H1 (cell line): ENCODE results near the gene PXDC1. TPM values are rescaled to one million over a fixed set of nuclear protein-coding genes. Genes with fewer than 3 reads are reported as not detected.

Experiments
- CTCF ChIA-PET: fragments of 300-600 bp; sonication (Branson Sonifier 250); formaldehyde crosslinking; loops from one replicate; lab custom pipeline; 2021; ENCODE audit not compliant: partially characterized antibody; lab: Charles Lee
- POLR2A ChIA-PET: fragments of 300-600 bp; sonication (Branson Sonifier 250); formaldehyde crosslinking; loops from one replicate; lab custom pipeline; 2021; ENCODE audit warnings: inconsistent platforms; ENCODE audit not compliant: partially characterized antibody; lab: Charles Lee
- DNase-seq, 2 experiments: peaks; one replicate each; pipeline versions ENCODE4 v3.0.0 to v3.0.0-alpha.2; 2010 to 2022; ENCODE audit warnings: low spot score in 2 of 2, low read depth in 1 of 2, mixed read lengths in 1 of 2
- FAIRE-seq: peaks from 2 replicates; lab custom pipeline; 2011; peaks lifted over from hg19 to GRCh38; lab: Jason Lieb, UNC
- H2AFZ ChIP-seq: 2 replicates; pipeline ENCODE4 v1.8.1; 2012; ENCODE audit warnings: low read length, inconsistent platforms
- H2AK5ac ChIP-seq: 2 replicates; pipeline ENCODE4 v1.6.1; 2013; ENCODE audit warnings: low read depth, low read length
- H2BK120ac ChIP-seq: replicated peaks from 2 replicates; pipeline ENCODE3; 2013; ENCODE audit warnings: low read depth, low read length, inconsistent platforms
- H2BK12ac ChIP-seq: 2 replicates; pipeline ENCODE4 v1.6.1; 2013; ENCODE audit warnings: low read depth, low read length
- H2BK15ac ChIP-seq: 2 replicates; pipeline ENCODE4 v1.6.1; 2013; ENCODE audit warnings: low read length
- H2BK20ac ChIP-seq: 2 replicates; pipeline ENCODE4 v1.6.1; 2013; ENCODE audit warnings: low read length
- H2BK5ac ChIP-seq: 2 replicates; pipeline ENCODE4 v1.6.1; 2013; ENCODE audit warnings: low read depth, low read length
- H3K14ac ChIP-seq: 2 replicates; pipeline ENCODE4 v1.6.1; 2013; ENCODE audit warnings: inconsistent platforms; ENCODE audit not compliant: insufficient read length
- H3K18ac ChIP-seq: 2 replicates; pipeline ENCODE4 v1.6.1; 2013; ENCODE audit warnings: low read length; ENCODE audit errors: extremely low read depth
- H3K23ac ChIP-seq: 2 replicates; pipeline ENCODE4 v1.6.1; 2013; ENCODE audit warnings: inconsistent platforms; ENCODE audit not compliant: insufficient read length
- H3K23me2 ChIP-seq: 2 replicates; pipeline ENCODE4 v1.6.1; 2013; ENCODE audit warnings: low read depth, low read length
- H3K27ac ChIP-seq: 2 replicates; pipeline ENCODE4 v1.6.1; 2011; ENCODE audit warnings: low read depth, low read length, inconsistent platforms
- H3K27me3 ChIP-seq, 4 experiments: replicated peaks in 1 of 4; 1 replicate in 1 of 4; 2 replicates in 3 of 4; pipeline versions ENCODE4 v1.6.1 to v1.8.1; 2011 to 2013; ENCODE audit warnings: low read length in 3 of 4, mild to moderate bottlenecking in 3 of 4, inconsistent platforms in 2 of 4, mixed read lengths in 2 of 4, moderate library complexity in 1 of 4; ENCODE audit not compliant: control insufficient read depth in 3 of 4, insufficient read depth in 3 of 4; ENCODE audit errors: extremely low read depth in 1 of 4
- H3K36me3 ChIP-seq, 4 experiments: 2 replicates each; pipeline versions ENCODE4 v1.6.1 to v1.8.1; 2011 to 2013; ENCODE audit warnings: mild to moderate bottlenecking in 4 of 4, low read length in 3 of 4, moderate library complexity in 2 of 4, control low read depth in 1 of 4, inconsistent platforms in 1 of 4; ENCODE audit not compliant: insufficient read depth in 4 of 4, control insufficient read depth in 2 of 4
- H3K4ac ChIP-seq: replicated peaks from 2 replicates; pipeline ENCODE3; 2013; ENCODE audit warnings: low read length, low read depth, mixed read lengths, inconsistent platforms; ENCODE audit not compliant: insufficient read length
- H3K4me1 ChIP-seq, 4 experiments: replicated peaks in 1 of 4; 1 replicate in 1 of 4; 2 replicates in 3 of 4; pipeline versions ENCODE4 v1.6.1 to v1.8.1; 2011 to 2013; ENCODE audit warnings: low read length in 3 of 4, inconsistent platforms in 2 of 4, mixed read lengths in 1 of 4; ENCODE audit not compliant: insufficient read depth in 4 of 4, control insufficient read depth in 3 of 4
- H3K4me2 ChIP-seq, 2 experiments: 2 replicates each; pipeline versions ENCODE4 v1.6.1 to v1.8.1; 2011 to 2013; ENCODE audit warnings: low read depth in 2 of 2, low read length in 2 of 2, control low read depth in 1 of 2, inconsistent platforms in 1 of 2, mild to moderate bottlenecking in 1 of 2; ENCODE audit not compliant: insufficient read depth in 1 of 2
- H3K4me3 ChIP-seq, 4 experiments: fragments of 200-600, 300-600 bp in 1 of 4; sonication (generic), shearing (Covaris generic), sonication (Bioruptor Twin) in 1 of 4; 2 replicates each; pipeline versions ENCODE4 v1.5.1 to v1.8.1; 2011 to 2016; ENCODE audit warnings: low read length in 4 of 4, low read depth in 3 of 4, control low read depth in 2 of 4, inconsistent platforms in 2 of 4, mild to moderate bottlenecking in 2 of 4, mixed read lengths in 1 of 4, moderate library complexity in 1 of 4; ENCODE audit not compliant: insufficient read depth in 2 of 4; ENCODE audit errors: extremely low read depth in 1 of 4
- H3K56ac ChIP-seq: replicated peaks from 2 replicates; pipeline ENCODE3; 2013; ENCODE audit warnings: low read depth, mild to moderate bottlenecking, mixed read lengths, low read length, inconsistent platforms; ENCODE audit not compliant: insufficient read length
- H3K79me1 ChIP-seq: 2 replicates; pipeline ENCODE4 v1.6.1; 2013; ENCODE audit warnings: low read depth, low read length, control low read depth
- H3K79me2 ChIP-seq, 2 experiments: 2 replicates each; pipeline versions ENCODE4 v1.6.1 to v1.8.1; 2012 to 2013; ENCODE audit warnings: low read length in 2 of 2, mild to moderate bottlenecking in 2 of 2, inconsistent platforms in 1 of 2; ENCODE audit not compliant: insufficient read depth in 2 of 2, control insufficient read depth in 1 of 2
- H3K9ac ChIP-seq, 4 experiments: replicated peaks in 1 of 4; 1 replicate in 1 of 4; 2 replicates in 3 of 4; pipeline versions ENCODE4 v1.6.1 to v1.8.1; 2011 to 2013; ENCODE audit warnings: low read depth in 3 of 4, low read length in 3 of 4, control low read depth in 2 of 4, mild to moderate bottlenecking in 2 of 4, moderate library complexity in 2 of 4, inconsistent platforms in 1 of 4; ENCODE audit errors: extremely low read depth in 1 of 4
- H3K9me3 ChIP-seq, 2 experiments: 2 replicates each; pipeline versions ENCODE4 v1.6.1 to v1.8.1; 2012 to 2013; ENCODE audit warnings: mild to moderate bottlenecking in 2 of 2, moderate library complexity in 2 of 2, control low read depth in 1 of 2, inconsistent platforms in 1 of 2, low read depth in 1 of 2, low read length in 1 of 2, mixed read lengths in 1 of 2; ENCODE audit not compliant: insufficient read depth in 2 of 2
- H4K20me1 ChIP-seq, 2 experiments: replicated peaks in 1 of 2; 2 replicates each; pipeline versions ENCODE3 to v1.8.1; 2011 to 2013; ENCODE audit warnings: inconsistent platforms in 2 of 2, low read length in 2 of 2, mild to moderate bottlenecking in 1 of 2; ENCODE audit not compliant: insufficient read depth in 2 of 2, control insufficient read depth in 1 of 2
- H4K5ac ChIP-seq: 2 replicates; pipeline ENCODE4 v1.6.1; 2013; ENCODE audit warnings: low read length, low read depth, mixed read lengths, inconsistent platforms; ENCODE audit not compliant: insufficient read length
- H4K8ac ChIP-seq: 2 replicates; pipeline ENCODE4 v1.8.0; 2013; ENCODE audit warnings: mild to moderate bottlenecking, moderate library complexity, low read length, inconsistent platforms; ENCODE audit not compliant: insufficient read depth; ENCODE audit errors: extremely low read depth
- H4K91ac ChIP-seq: replicated peaks from 2 replicates; pipeline ENCODE3; 2013; ENCODE audit warnings: low read length, mixed read lengths, inconsistent platforms; ENCODE audit not compliant: insufficient read length
- CREB1 ChIP-seq: IDR thresholded peaks from 2 replicates; pipeline ENCODE4 v1.6.1; 2012; ENCODE audit warnings: inconsistent platforms
- JUN ChIP-seq: IDR thresholded peaks from 2 replicates; pipeline ENCODE4 v1.6.1; 2011; ENCODE audit warnings: low read depth, mild to moderate bottlenecking, improper control_type of control experiment, low read length
- KDM4A ChIP-seq: IDR thresholded peaks from one replicate; pipeline ENCODE4 v1.7.1; 2012; ENCODE audit warnings: low read depth, mild to moderate bottlenecking, moderate library complexity, low read length, inconsistent platforms; ENCODE audit not compliant: severe bottlenecking
- SIX5 ChIP-seq: IDR thresholded peaks from 2 replicates; pipeline ENCODE4 v1.6.1; 2011; ENCODE audit warnings: mild to moderate bottlenecking, low read depth, low read length
- WGBS, 2 experiments: shearing (Covaris generic) in 1 of 2; methylation state at CpG; one replicate each; pipeline versions ENCODE4 v1.1.6 to v1.1.7; 2013 to 2015; ENCODE audit warnings: low lambda C conversion rate in 2 of 2, mixed read lengths in 2 of 2, inconsistent platforms in 1 of 2, low coverage in 1 of 2, missing lambda C conversion rate in 1 of 2; ENCODE audit not compliant: insufficient replicate concordance in 2 of 2, insufficient coverage in 1 of 2, insufficient read length in 1 of 2; ENCODE audit errors: extremely low coverage in 1 of 2, missing lambda C conversion rate in 1 of 2; 5-methylcytosine and 5-hydroxymethylcytosine counted together
- polyA plus RNA-seq, 7 experiments: library from polyadenylated mRNA; depleted of rRNA in 3 of 7; stranded (reverse) in 5 of 7; unstranded in 2 of 7; fragments of >200 nt in 5 of 7; fragments of 200-250 nt in 2 of 7; gene quantifications; 1 replicate in 5 of 7; 2 replicates in 1 of 7; 4 replicates in 1 of 7; pipeline versions ENCODE4 v1.2.1 to v1.2.3, GENCODE V29; 2011 to 2013; ENCODE audit warnings: missing spikeins in 2 of 7, mixed read lengths in 2 of 7
- total RNA-seq: library from RNA; stranded (reverse); fragmentation: NEBNext Ultra II Directional; extraction: Animal tissue kit (Norgen Biotek cat#: 25700); gene quantifications from 2 replicates; pipeline ENCODE4 v1.2.1, GENCODE V29; 2021

The PXDC1 gene
- total and polyA plus RNA-seq, 2 of the 8 experiments (the other 6 are each of a cell fraction or from before 2014, with no cell fraction given), result 1.7 to 2.0 TPM

DNA sequence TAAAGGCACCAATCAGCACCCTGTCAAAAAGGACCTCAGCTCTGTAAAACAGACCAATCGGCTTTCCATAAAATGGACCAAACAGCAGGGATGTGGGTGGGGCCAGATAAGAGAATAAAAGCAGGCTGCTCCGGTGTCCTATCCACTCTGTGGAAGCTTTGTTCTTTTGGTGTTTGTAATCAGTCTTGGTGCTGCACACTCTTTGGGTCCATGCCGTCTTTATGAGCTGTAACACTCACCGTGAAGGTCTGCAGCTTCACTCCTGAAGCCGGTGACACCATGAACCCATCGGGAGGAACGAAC lies 7.3 kb upstream of the PXDC1 start:
- no peak overlapping the region for H2BK12ac ChIP-seq
- H4K91ac ChIP-seq, result no peak overlapping the region
- ChIA-PET CTCF (interaction anchor here (0.8 to 2.6 kb wide), 4 partner anchors 11 to 219 kb away, joined by 3 to 10 read pairs (median 3); no protein-coding TSS in a partner anchor), POLR2A (interaction anchor here (1.4 kb wide), 1 partner anchor 13 kb away, joined by 5 read pairs; no protein-coding TSS in a partner anchor)
- H3K79me2 ChIP-seq, result no peaks in the 10 kb centered on the region
- H3K79me1 ChIP-seq, result no peaks in the 10 kb centered on the region
- no peak overlapping the region for H2AFZ ChIP-seq
- H3K23me2 ChIP-seq, result no peaks in the 10 kb centered on the region; the same call in 1 of the 2 replicates
- H3K4me1 ChIP-seq, result peaks cover 3 to 16% (median 7%) of the 10 kb centered on the region in 4 experiments
- H3K27ac ChIP-seq, result no peak overlapping the region
- H3K9ac ChIP-seq, result no peak overlapping the region
- no peak overlapping the region for H3K56ac ChIP-seq
- H4K5ac ChIP-seq, result no peak overlapping the region
- no peak overlapping the region for H2BK120ac ChIP-seq
- no peaks in the 10 kb centered on the region for H4K20me1 ChIP-seq
- H4K8ac ChIP-seq, result no peak overlapping the region
- H3K4me2 ChIP-seq, result no peak overlapping the region
- no peak overlapping the region for H3K18ac ChIP-seq
- H3K9me3 ChIP-seq, result no peaks in the 10 kb centered on the region
- TF ChIP-seq SIX5, result no peak
- TF ChIP-seq CREB1, result no peak
- TF ChIP-seq KDM4A, result no peak
- TF ChIP-seq JUN, result no peak
- no peak overlapping the region for H2BK15ac ChIP-seq
- H2BK5ac ChIP-seq, result no peak overlapping the region
- H3K4me3 ChIP-seq, result no peak overlapping the region
- H3K23ac ChIP-seq, result no peak overlapping the region
- H3K27me3 ChIP-seq, result peaks cover 0 to 5% (median 1%) of the 10 kb centered on the region in 4 experiments; a peak in 3 of 7 replicates
- no peak overlapping the region for H2AK5ac ChIP-seq
- FAIRE-seq, result no peak
- H3K4ac ChIP-seq, result no peak overlapping the region
- DNase-seq, result no peak
- H3K36me3 ChIP-seq, result no peaks in the 10 kb centered on the region
- no peak overlapping the region for H3K14ac ChIP-seq
- WGBS, 2 experiments, result 66% methylated on average over 7 of the region's 7 CpGs; no CpG with 5 or more reads in 1 of the 2 experiments
- H2BK20ac ChIP-seq, result no peak overlapping the region
